Fibroblast of peridontal ligament (primary cell): Measurements from ENCODE around the gene OR2T6.
"Not testable (repeated sequence)": the region's sequence is repeated elsewhere in the genome, so short reads cannot be mapped to it uniquely, and the experiment has no call there.

ENCODE experiments used
- DNase-seq: peaks from one replicate; pipeline ENCODE4 v3.0.0-alpha.2; 2010; ENCODE audit errors: extremely low read depth

The OR2T6 gene

GRCh38 chr1:248433811-248434415 lies 58.4 kb downstream of the OR2T6 start:
- not testable (repeated sequence) for DNase-seq

- DNase-seq, result not testable (repeated sequence)
Observed at GRCh38 chr1:248434913-248435312, 59.4 kb downstream of the OR2T6 start.

GRCh38 chr1:248436303-248436702 lies 60.8 kb downstream of the OR2T6 start:
- not testable (repeated sequence) for DNase-seq

GRCh38 chr1:248438668-248439067 lies 63.1 kb downstream of the OR2T6 start:
- not testable (repeated sequence) for DNase-seq

- not testable (repeated sequence) for DNase-seq
Observed at GRCh38 chr1:248439283-248439682, 63.7 kb downstream of the OR2T6 start.
